Neural cell (in vitro differentiated cells): ENCODE data around the gene MS4A4E. TPM values are rescaled to one million over a fixed set of nuclear protein-coding genes. Genes with fewer than 3 reads are reported as not detected.

ENCODE experiments used
- H2AFZ ChIP-seq: fragments of 200-600, 300-800 bp; sonication (generic), shearing (Covaris generic); 2 replicates; pipeline ENCODE4 v1.6.0; 2014; ENCODE audit warnings: low read depth, mild to moderate bottlenecking, antibody characterized with exemption, low read length, moderate library complexity
- H3F3A ChIP-seq: fragments of 200-600 bp; shearing (Covaris generic); 2 replicates; pipeline ENCODE4 v1.6.1; 2016; ENCODE audit warnings: mild to moderate bottlenecking, moderate library complexity, mixed read lengths, antibody characterized with exemption, low read length; ENCODE audit not compliant: insufficient read depth, poor library complexity, severe bottlenecking
- H3K27ac ChIP-seq: fragments of 200-600, 300-800 bp; sonication (generic), shearing (Covaris generic); 2 replicates; pipeline ENCODE4 v1.5.1; 2014; ENCODE audit warnings: mild to moderate bottlenecking, low read length, moderate library complexity
- H3K27me3 ChIP-seq: fragments of 300-800, 200-600 bp; sonication (generic), shearing (Covaris generic); 2 replicates; pipeline ENCODE4 v1.6.0; 2014; ENCODE audit warnings: mild to moderate bottlenecking, low read depth, low read length, moderate library complexity; ENCODE audit not compliant: insufficient read depth
- H3K36me3 ChIP-seq: fragments of 300-800, 200-600 bp; sonication (generic), shearing (Covaris generic); 2 replicates; pipeline ENCODE4 v1.5.1; 2014; ENCODE audit warnings: mild to moderate bottlenecking, antibody characterized with exemption, low read length, moderate library complexity; ENCODE audit not compliant: insufficient read depth
- H3K4me2 ChIP-seq: fragments of 300-800, 200-600 bp; sonication (generic), shearing (Covaris generic); 2 replicates; pipeline ENCODE4 v1.6.0; 2014; ENCODE audit warnings: mild to moderate bottlenecking, low read length
- H3K4me3 ChIP-seq: fragments of 300-800, 200-600 bp; sonication (generic), shearing (Covaris generic); 2 replicates; pipeline ENCODE4 v1.5.1; 2014; ENCODE audit warnings: mild to moderate bottlenecking, low read length, moderate library complexity
- H3K79me2 ChIP-seq: fragments of 200-600 bp; shearing (Covaris generic); replicated peaks from 2 replicates; pipeline ENCODE4 v1.6.0; 2014; ENCODE audit warnings: mild to moderate bottlenecking, low read length, moderate library complexity; ENCODE audit not compliant: insufficient read depth
- H3K9ac ChIP-seq: fragments of 300-800, 200-600 bp; sonication (generic), shearing (Covaris generic); 2 replicates; pipeline ENCODE4 v1.6.1; 2016; ENCODE audit warnings: mild to moderate bottlenecking, low read length, mixed read lengths
- H3K9me2 ChIP-seq: fragments of 200-600 bp; shearing (Covaris generic); 2 replicates; pipeline ENCODE4 v1.6.1; 2016; ENCODE audit warnings: mild to moderate bottlenecking, low read length, mixed read lengths; ENCODE audit not compliant: insufficient read depth
- H3K9me3 ChIP-seq: fragments of 200-600, 300-800 bp; sonication (generic), shearing (Covaris generic); 2 replicates; pipeline ENCODE4 v1.6.1; 2016; ENCODE audit warnings: mild to moderate bottlenecking, mixed run types, low read length, moderate library complexity, mixed read lengths
- H4K20me1 ChIP-seq: fragments of 200-600 bp; shearing (Covaris generic); 2 replicates; pipeline ENCODE4 v1.6.1; 2016; ENCODE audit warnings: mild to moderate bottlenecking, mixed run types; ENCODE audit not compliant: insufficient read depth
- CTCF ChIP-seq: fragments of 450-650 bp; IDR thresholded peaks from 2 replicates; pipeline ENCODE4 v1.5.1; 2014; ENCODE audit warnings: antibody characterized with exemption, mild to moderate bottlenecking, moderate library complexity; ENCODE audit not compliant: poor library complexity, severe bottlenecking
- EP300 ChIP-seq: fragments of 450-650 bp; conservative IDR thresholded peaks from 2 replicates; pipeline ENCODE4 v1.6.1; 2014; ENCODE audit warnings: antibody characterized with exemption, mild to moderate bottlenecking, moderate library complexity; ENCODE audit not compliant: poor library complexity, severe bottlenecking
- EZH2 ChIP-seq: fragments of 200-600, 300-800 bp; shearing (Covaris generic), sonication (generic); IDR thresholded peaks from 2 replicates; pipeline ENCODE4 v1.6.1; 2014; ENCODE audit warnings: antibody characterized with exemption, low read length, borderline replicate concordance, mild to moderate bottlenecking; ENCODE audit not compliant: insufficient read depth, poor library complexity, severe bottlenecking
- MXI1 ChIP-seq: fragments of 450-650 bp; conservative IDR thresholded peaks from 2 replicates; pipeline ENCODE4 v1.6.1; 2014; ENCODE audit warnings: antibody characterized with exemption, mild to moderate bottlenecking; ENCODE audit not compliant: poor library complexity, severe bottlenecking
- POLR2AphosphoS5 ChIP-seq: IDR thresholded peaks from 2 replicates; pipeline ENCODE4 v1.6.1; 2012
- RAD21 ChIP-seq: fragments of 450-650 bp; conservative IDR thresholded peaks from 2 replicates; pipeline ENCODE4 v1.6.1; 2014; ENCODE audit warnings: antibody characterized with exemption, mild to moderate bottlenecking, moderate library complexity
- REST ChIP-seq: IDR thresholded peaks from 2 replicates; pipeline ENCODE4 v1.6.1; 2012; ENCODE audit warnings: borderline replicate concordance
- SMC3 ChIP-seq: fragments of 450-650 bp; conservative IDR thresholded peaks from 2 replicates; pipeline ENCODE4 v1.6.1; 2014; ENCODE audit warnings: antibody characterized with exemption, mild to moderate bottlenecking, moderate library complexity; ENCODE audit not compliant: poor library complexity
- TAF1 ChIP-seq: IDR thresholded peaks from 2 replicates; pipeline ENCODE4 v1.6.1; 2012; ENCODE audit warnings: low read depth
- polyA plus RNA-seq: library from polyadenylated mRNA; depleted of rRNA; stranded (reverse); fragments of >200 nt; gene quantifications from 2 replicates; pipeline ENCODE4 v1.2.3, GENCODE V29; 2014

The MS4A4E gene
- polyA plus RNA-seq, 1 donor from 2014 or later: not detected

- no peak overlapping the region for H3K4me3 ChIP-seq
- no peak overlapping the region for H3K27ac ChIP-seq
- H3K9ac ChIP-seq: no peak overlapping the region
- no peaks in the 10 kb centered on the region for H3K36me3 ChIP-seq
- H4K20me1 ChIP-seq: no peaks in the 10 kb centered on the region
- H3K9me3 ChIP-seq: no peaks in the 10 kb centered on the region
- H3K27me3 ChIP-seq: no peaks in the 10 kb centered on the region
- no peak overlapping the region for H3K4me2 ChIP-seq
- H2AFZ ChIP-seq: no peak overlapping the region
- TF ChIP-seq EZH2: no peak
- TF ChIP-seq MXI1: no peak
- no peak for TF ChIP-seq CTCF
- no peak for TF ChIP-seq POLR2AphosphoS5
- TF ChIP-seq REST: no peak
- no peak for TF ChIP-seq SMC3
- no peak for TF ChIP-seq EP300
- TF ChIP-seq TAF1: no peak
- TF ChIP-seq RAD21: no peak
- no peaks in the 10 kb centered on the region for H3K79me2 ChIP-seq
- no peaks in the 10 kb centered on the region for H3K9me2 ChIP-seq
- H3F3A ChIP-seq: no peaks in the 10 kb centered on the region
These were observed 38.5 kb upstream of the MS4A4E start for GRCh38 chr11:60281485-60281884.

- Histone ChIP-seq H3K4me2 (no peak within 1 kb of the TSS), H3K9me3 (no peaks in the 10 kb centered on the region), H3K36me3 (no peaks in the 10 kb centered on the region), H3K9me2 (no peaks in the 10 kb centered on the region), H3K4me3 (no peak within 1 kb of the TSS), H3K9ac (no peak within 1 kb of the TSS), H3K27me3 (no peaks in the 10 kb centered on the region), H3K79me2 (no peaks in the 10 kb centered on the region), H3F3A (no peaks in the 10 kb centered on the region), H3K27ac (no peak within 1 kb of the TSS), H2AFZ (no peak within 1 kb of the TSS), H4K20me1 (no peaks in the 10 kb centered on the region)
- no peak for TF ChIP-seq POLR2AphosphoS5
- no peak for TF ChIP-seq SMC3
These were observed 37.5 kb upstream of the MS4A4E start, which contains the start of gene MS4A4A for GRCh38 chr11:60280412-60280811. TSS of gene MS4A4A (plus strand) at chr11:60280666. CDS start at chr11:60280676, 10 bp downstream.

- Histone ChIP-seq H3K36me3 (no peaks in the 10 kb centered on the region), H3K9ac (no peak overlapping the region), H2AFZ (no peak overlapping the region), H3K9me3 (no peaks in the 10 kb centered on the region), H3K4me2 (no peak overlapping the region), H4K20me1 (no peaks in the 10 kb centered on the region), H3K27me3 (no peaks in the 10 kb centered on the region), H3K79me2 (no peaks in the 10 kb centered on the region), H3K4me3 (no peak overlapping the region), H3K9me2 (no peaks in the 10 kb centered on the region), H3F3A (no peaks in the 10 kb centered on the region), H3K27ac (no peak overlapping the region)
- TF ChIP-seq REST (no peak), TAF1 (no peak), EP300 (no peak), CTCF (no peak), POLR2AphosphoS5 (no peak), SMC3 (no peak), MXI1 (no peak), EZH2 (no peak), RAD21 (no peak)
These were observed 31.5 kb upstream of the MS4A4E start for GRCh38 chr11:60274416-60274815.
